Chondrocyte (in vitro differentiated cells): ENCODE results near the gene DPP4. TPM values are rescaled to one million over a fixed set of nuclear protein-coding genes. Genes with fewer than 3 reads are reported as not detected.

Experiments
- DNase-seq: peaks from one replicate; pipeline ENCODE4 v3.0.0; 2021; ENCODE audit warnings: mixed read lengths, low spot score
- H3K27ac Mint-ChIP-seq: one replicate; pipeline ENCODE4 v1.8.0; 2021; ENCODE audit warnings: mild to moderate bottlenecking, moderate library complexity, mixed read lengths; ENCODE audit not compliant: unreplicated experiment
- H3K27me3 Mint-ChIP-seq: 2 replicates; pipeline ENCODE4 v1.8.0; 2021; ENCODE audit warnings: low read depth, mixed read lengths
- H3K36me3 Mint-ChIP-seq: 2 replicates; pipeline ENCODE4 v1.8.0; 2021; ENCODE audit warnings: low read depth, mixed read lengths
- H3K4me1 Mint-ChIP-seq: 2 replicates; pipeline ENCODE4 v1.8.0; 2021; ENCODE audit warnings: low read depth, mild to moderate bottlenecking, mixed read lengths
- H3K4me3 Mint-ChIP-seq: one replicate; pipeline ENCODE4 v1.8.0; 2021; ENCODE audit warnings: mild to moderate bottlenecking, moderate library complexity, mixed read lengths; ENCODE audit not compliant: unreplicated experiment
- H3K9me3 Mint-ChIP-seq: 2 replicates; pipeline ENCODE4 v1.8.0; 2021; ENCODE audit warnings: low read depth, mixed read lengths
- total RNA-seq: library from RNA; stranded (reverse); gene quantifications from 3 replicates; pipeline ENCODE4 v1.2.1, GENCODE V29; 2021
- TF ChIP-seq, protein P1 (sequence below): fragments of 200-600 bp; sonication (generic); IDR thresholded peaks from 2 replicates; pipeline ENCODE4 v1.5.0; 2021; ENCODE audit warnings: antibody characterized with exemption, mild to moderate bottlenecking, moderate library complexity

The DPP4 gene
- total RNA-seq, 1 donor from 2014 or later: 0.42 TPM

DNA sequence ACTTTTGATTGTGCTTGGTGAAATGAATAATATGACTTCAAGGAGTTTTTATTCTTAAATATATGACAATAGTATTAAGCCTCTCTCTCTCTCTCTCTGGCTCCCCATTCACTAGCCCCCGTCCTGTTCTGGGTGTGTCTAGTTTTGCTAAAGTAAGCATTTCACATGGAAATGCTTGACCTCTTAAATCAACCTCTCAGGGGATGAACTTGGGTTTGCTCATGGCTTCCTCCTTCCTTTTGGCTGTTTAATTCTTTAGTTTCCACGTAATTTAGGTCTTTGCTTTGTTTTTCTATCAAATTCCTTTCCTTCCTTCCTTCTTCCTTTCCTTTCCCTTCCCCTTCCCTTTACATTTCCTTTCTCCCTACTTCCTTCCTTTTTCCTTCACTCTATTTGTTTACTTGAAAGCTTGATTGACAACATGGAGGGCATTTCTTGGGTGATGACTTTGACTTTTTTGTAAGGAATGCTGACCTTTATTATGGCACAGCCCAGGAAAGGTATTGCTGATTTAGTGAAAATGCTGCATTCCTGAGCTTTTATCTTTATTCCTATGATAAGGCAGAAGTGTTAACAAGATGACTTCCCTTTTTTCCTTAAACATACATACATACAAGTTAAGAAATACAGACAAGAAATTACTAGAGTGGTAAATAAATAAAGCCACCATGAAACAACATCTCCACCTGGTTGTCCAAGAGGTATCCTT, 3.6 kb downstream of the DPP4 start:
- H3K4me1 Mint-ChIP-seq: peaks cover 32% of the 10 kb centered on the region
- H3K36me3 Mint-ChIP-seq: no peaks in the 10 kb centered on the region
- H3K27ac Mint-ChIP-seq: no peak overlapping the region
- TF ChIP-seq, protein P1, sequence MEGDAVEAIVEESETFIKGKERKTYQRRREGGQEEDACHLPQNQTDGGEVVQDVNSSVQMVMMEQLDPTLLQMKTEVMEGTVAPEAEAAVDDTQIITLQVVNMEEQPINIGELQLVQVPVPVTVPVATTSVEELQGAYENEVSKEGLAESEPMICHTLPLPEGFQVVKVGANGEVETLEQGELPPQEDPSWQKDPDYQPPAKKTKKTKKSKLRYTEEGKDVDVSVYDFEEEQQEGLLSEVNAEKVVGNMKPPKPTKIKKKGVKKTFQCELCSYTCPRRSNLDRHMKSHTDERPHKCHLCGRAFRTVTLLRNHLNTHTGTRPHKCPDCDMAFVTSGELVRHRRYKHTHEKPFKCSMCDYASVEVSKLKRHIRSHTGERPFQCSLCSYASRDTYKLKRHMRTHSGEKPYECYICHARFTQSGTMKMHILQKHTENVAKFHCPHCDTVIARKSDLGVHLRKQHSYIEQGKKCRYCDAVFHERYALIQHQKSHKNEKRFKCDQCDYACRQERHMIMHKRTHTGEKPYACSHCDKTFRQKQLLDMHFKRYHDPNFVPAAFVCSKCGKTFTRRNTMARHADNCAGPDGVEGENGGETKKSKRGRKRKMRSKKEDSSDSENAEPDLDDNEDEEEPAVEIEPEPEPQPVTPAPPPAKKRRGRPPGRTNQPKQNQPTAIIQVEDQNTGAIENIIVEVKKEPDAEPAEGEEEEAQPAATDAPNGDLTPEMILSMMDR: no peak
- peaks cover 22% of the 10 kb centered on the region for H3K27me3 Mint-ChIP-seq
- no peak for DNase-seq
- H3K9me3 Mint-ChIP-seq: no peaks in the 10 kb centered on the region
- no peak overlapping the region for H3K4me3 Mint-ChIP-seq

DNA sequence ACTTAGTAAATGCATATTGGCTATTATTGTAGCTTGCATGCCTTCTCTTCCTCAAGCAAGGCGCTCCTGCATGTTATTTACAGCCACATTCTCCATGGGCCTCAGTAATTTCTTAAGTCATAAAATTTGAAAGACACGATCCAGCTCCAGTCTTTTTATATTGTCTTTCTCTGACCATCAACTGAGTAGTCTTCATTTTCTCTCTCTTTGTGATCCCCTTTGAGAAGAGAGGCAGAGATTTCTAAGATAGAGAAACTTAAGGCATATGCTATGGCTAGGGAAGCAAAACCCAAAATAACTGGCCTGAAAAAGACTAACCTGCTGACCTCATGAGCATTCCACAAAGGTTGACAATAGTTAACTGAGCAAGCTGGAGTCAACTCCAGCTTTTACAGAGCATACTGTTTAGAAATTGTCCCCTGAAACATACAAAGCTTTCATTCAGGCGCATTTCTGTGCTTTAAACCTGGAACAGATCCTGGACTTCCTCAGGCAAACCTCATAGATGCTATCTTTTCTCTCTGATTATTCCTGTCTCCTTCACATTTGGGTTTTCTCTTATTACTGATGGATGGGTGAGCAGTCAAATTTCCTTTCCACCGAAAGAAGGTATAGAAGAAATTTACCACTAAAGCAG, 4.6 kb downstream of the DPP4 start:
- peaks cover 29% of the 10 kb centered on the region for H3K4me1 Mint-ChIP-seq
- no peak for DNase-seq
- no peak overlapping the region for H3K4me3 Mint-ChIP-seq
- H3K36me3 Mint-ChIP-seq: no peaks in the 10 kb centered on the region
- H3K27ac Mint-ChIP-seq: no peak overlapping the region
- TF ChIP-seq, protein P1: no peak
- H3K9me3 Mint-ChIP-seq: no peaks in the 10 kb centered on the region
- H3K27me3 Mint-ChIP-seq: peaks cover 19% of the 10 kb centered on the region

DNA sequence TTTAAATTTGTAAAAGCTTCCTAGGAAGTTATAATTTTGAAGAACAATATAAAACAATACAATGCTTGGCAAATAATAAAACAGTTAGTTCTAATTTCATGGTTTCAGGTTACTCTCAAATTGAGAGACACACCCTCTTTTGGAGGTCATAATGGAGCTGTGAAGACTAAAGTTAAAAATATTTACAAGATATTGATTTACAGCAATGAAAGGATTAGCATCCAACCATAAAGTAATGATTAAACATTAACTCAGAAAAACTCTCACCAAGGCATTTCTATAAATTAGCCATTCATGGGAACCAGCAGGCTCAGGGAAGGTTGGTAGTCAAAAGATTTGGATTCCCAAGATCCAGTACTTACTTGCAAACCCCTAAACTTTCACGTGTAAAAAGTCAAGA, 6.4 kb downstream of the DPP4 start:
- Mint-ChIP-seq H3K36me3 (no peaks in the 10 kb centered on the region), H3K4me1 (peaks cover 15% of the 10 kb centered on the region), H3K4me3 (no peak overlapping the region), H3K9me3 (peaks cover 4% of the 10 kb centered on the region), H3K27me3 (peaks cover 27% of the 10 kb centered on the region), H3K27ac (no peak overlapping the region)
- TF ChIP-seq, protein P1: no peak
- DNase-seq: no peak

DNA sequence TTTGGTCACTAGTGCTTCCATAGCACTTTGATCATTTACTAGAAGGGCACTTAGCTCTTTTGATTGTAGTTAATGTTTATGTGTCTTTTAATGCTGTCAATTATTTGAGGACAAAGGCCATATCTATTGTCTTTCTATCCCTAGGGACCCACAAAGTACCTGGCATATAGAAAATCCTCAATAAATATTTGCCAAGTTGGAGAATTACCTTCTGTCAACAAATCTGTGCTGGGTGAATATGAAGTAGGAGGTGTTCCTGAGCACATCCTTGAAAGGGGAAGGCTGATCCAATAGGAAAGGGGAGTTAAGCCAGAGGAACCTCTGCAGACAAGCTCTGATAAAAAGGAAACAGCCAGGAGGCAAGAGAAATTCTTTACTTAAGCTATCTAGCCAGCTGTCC, 8.2 kb downstream of the DPP4 start:
- Mint-ChIP-seq H3K4me3 (no peak overlapping the region), H3K36me3 (no peaks in the 10 kb centered on the region), H3K9me3 (peaks cover 4% of the 10 kb centered on the region), H3K4me1 (peaks cover 6% of the 10 kb centered on the region), H3K27ac (no peak overlapping the region), H3K27me3 (peaks cover 32% of the 10 kb centered on the region)
- TF ChIP-seq, protein P1: no peak
- DNase-seq: no peak

DNA sequence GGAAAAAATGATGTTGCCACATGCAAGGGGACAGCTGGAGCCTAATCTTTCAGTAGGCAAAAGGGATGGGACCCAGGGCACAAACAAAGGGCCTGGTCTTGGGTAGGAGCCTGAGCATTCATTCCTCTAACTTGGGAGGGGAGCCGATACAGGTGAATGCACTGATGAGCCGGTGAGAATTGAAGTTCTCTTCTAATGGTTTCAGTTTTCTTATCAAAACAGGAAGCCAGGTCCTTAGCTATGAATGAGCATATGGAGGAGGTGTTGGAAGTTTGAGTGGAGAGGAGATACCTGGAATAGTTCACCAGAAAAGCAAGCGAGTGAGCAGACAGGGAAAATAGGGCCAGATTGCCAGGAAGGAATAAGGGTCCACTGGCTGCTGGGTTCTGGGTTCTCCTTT, 10.1 kb downstream of the DPP4 start:
- peaks cover 4% of the 10 kb centered on the region for H3K9me3 Mint-ChIP-seq
- H3K4me1 Mint-ChIP-seq: no peaks in the 10 kb centered on the region
- DNase-seq: no peak
- H3K4me3 Mint-ChIP-seq: no peak overlapping the region
- peaks cover 32% of the 10 kb centered on the region for H3K27me3 Mint-ChIP-seq
- TF ChIP-seq, protein P1: no peak
- H3K27ac Mint-ChIP-seq: no peak overlapping the region
- no peaks in the 10 kb centered on the region for H3K36me3 Mint-ChIP-seq
